Mesothelial cell of epicardium (in vitro differentiated cells): ENCODE measurements around the gene DDX41. TPM values are rescaled to one million over a fixed set of nuclear protein-coding genes. Genes with fewer than 3 reads are reported as not detected.

Experiments used
- DNase-seq, 2 experiments: peaks; one replicate each; pipeline ENCODE4 v3.0.0; 2021; ENCODE audit warnings: low spot score in 2 of 2; ENCODE audit not compliant: unreplicated experiment in 2 of 2
- H3K27ac Mint-ChIP-seq: 2 replicates; pipeline ENCODE4 v1.8.0; 2021; ENCODE audit warnings: mixed read lengths
- H3K27me3 Mint-ChIP-seq: 2 replicates; pipeline ENCODE4 v1.8.0; 2021; ENCODE audit warnings: low read depth, mixed read lengths
- H3K36me3 Mint-ChIP-seq: 2 replicates; pipeline ENCODE4 v1.8.0; 2021; ENCODE audit warnings: mixed read lengths
- H3K4me1 Mint-ChIP-seq: 2 replicates; pipeline ENCODE4 v1.8.0; 2021; ENCODE audit warnings: mixed read lengths
- H3K4me3 Mint-ChIP-seq: 2 replicates; pipeline ENCODE4 v1.8.0; 2021; ENCODE audit warnings: mild to moderate bottlenecking, moderate library complexity, mixed read lengths
- H3K9me3 Mint-ChIP-seq: 2 replicates; pipeline ENCODE4 v1.8.0; 2021; ENCODE audit warnings: mixed read lengths
- total RNA-seq: library from RNA; stranded (reverse); gene quantifications from 3 replicates; pipeline ENCODE4 v1.2.1, GENCODE V29; 2021
- TF ChIP-seq, protein P1 (sequence below): fragments of 200-600 bp; sonication (generic); IDR thresholded peaks from one replicate; pipeline ENCODE4 v1.5.0; 2021; ENCODE audit warnings: antibody characterized with exemption; ENCODE audit not compliant: unreplicated experiment

Gene DDX41
- total RNA-seq, 1 donor from 2014 or later, result 91.2 TPM

DNA sequence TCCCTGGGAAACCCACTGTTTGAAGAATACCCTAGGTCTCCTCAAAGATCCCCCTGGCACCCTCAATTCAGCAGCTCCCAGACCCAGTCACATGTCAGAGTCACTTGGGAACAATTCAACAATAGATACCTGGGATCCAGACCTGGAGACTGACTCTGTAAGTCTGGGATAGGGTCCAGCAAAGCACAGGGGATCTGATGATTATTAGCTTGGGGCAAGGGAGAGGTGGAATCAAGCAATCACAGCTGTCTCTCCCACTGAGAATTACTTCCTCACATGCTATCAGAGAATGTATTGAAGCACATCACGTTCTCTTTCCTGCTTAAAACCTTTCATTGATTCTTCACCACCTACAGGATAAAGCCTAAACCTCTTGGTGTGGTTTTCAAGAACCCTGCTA is 31.7 kb upstream of the DDX41 start:
- H3K9me3 Mint-ChIP-seq, result no peaks in the 10 kb centered on the region
- H3K4me3 Mint-ChIP-seq, result no peak overlapping the region
- DNase-seq, result no peak
- peaks cover 18% of the 10 kb centered on the region for H3K4me1 Mint-ChIP-seq
- H3K36me3 Mint-ChIP-seq, result peaks cover 2% of the 10 kb centered on the region
- H3K27me3 Mint-ChIP-seq, result no peaks in the 10 kb centered on the region
- TF ChIP-seq, protein P1, sequence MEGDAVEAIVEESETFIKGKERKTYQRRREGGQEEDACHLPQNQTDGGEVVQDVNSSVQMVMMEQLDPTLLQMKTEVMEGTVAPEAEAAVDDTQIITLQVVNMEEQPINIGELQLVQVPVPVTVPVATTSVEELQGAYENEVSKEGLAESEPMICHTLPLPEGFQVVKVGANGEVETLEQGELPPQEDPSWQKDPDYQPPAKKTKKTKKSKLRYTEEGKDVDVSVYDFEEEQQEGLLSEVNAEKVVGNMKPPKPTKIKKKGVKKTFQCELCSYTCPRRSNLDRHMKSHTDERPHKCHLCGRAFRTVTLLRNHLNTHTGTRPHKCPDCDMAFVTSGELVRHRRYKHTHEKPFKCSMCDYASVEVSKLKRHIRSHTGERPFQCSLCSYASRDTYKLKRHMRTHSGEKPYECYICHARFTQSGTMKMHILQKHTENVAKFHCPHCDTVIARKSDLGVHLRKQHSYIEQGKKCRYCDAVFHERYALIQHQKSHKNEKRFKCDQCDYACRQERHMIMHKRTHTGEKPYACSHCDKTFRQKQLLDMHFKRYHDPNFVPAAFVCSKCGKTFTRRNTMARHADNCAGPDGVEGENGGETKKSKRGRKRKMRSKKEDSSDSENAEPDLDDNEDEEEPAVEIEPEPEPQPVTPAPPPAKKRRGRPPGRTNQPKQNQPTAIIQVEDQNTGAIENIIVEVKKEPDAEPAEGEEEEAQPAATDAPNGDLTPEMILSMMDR, result no peak
- H3K27ac Mint-ChIP-seq, result no peak overlapping the region

GRCh38 chr5:177547736-177548135 is 31.0 kb upstream of the DDX41 start:
- TF ChIP-seq, protein P1, result no peak
- Mint-ChIP-seq H3K4me1 (peaks cover 11% of the 10 kb centered on the region), H3K4me3 (no peak overlapping the region), H3K27me3 (no peaks in the 10 kb centered on the region), H3K36me3 (peaks cover 2% of the 10 kb centered on the region), H3K27ac (no peak overlapping the region), H3K9me3 (no peaks in the 10 kb centered on the region)
- no peak for DNase-seq

GRCh38 chr5:177546258-177546741 is 29.5 kb upstream of the DDX41 start:
- peaks cover 5% of the 10 kb centered on the region for H3K36me3 Mint-ChIP-seq
- no peak overlapping the region for H3K4me3 Mint-ChIP-seq
- TF ChIP-seq, protein P1, result no peak
- H3K27me3 Mint-ChIP-seq, result no peaks in the 10 kb centered on the region
- no peaks in the 10 kb centered on the region for H3K9me3 Mint-ChIP-seq
- no peak for DNase-seq
- peaks cover 2% of the 10 kb centered on the region for H3K4me1 Mint-ChIP-seq
- H3K27ac Mint-ChIP-seq, result peak overlapping the region; percentile 73

DNA sequence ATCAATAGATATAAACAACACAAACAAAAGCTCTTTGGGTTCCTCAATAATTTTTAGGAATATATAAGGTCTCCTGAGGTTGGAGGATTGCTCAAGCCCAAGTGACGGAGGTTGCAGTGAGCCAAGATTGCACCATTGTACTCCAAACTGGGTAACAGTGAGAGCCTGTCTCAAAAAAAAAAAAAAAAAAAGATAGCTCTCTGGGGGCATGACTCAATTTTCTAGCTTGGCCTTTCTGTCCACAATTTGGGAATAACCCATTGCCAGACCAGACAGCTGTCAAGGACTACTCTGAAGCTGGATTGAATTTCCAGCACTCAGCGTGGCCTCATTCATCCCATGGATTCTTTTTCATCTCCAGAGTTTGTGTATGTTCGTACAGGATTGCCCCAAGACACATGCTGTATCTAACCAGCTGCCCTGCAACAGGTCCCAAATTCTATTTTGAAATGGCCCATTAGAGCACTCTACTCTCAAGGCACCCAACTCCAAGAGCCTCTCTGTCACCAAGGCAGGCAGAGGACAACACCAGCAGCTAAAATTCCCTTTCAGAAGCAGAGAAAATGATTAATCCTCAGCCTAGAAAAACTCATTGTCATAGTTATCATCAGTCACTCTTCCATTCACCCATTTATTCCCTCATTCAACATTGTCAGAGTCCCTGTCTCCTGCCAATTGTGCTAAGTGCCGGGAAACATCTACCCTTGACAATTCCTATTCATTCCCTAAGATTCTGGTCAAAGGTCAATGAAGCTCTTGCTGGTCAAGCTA is 28.9 kb upstream of the DDX41 start:
- no peak for DNase-seq
- peaks cover 2% of the 10 kb centered on the region for H3K4me1 Mint-ChIP-seq
- H3K4me3 Mint-ChIP-seq, result no peak overlapping the region
- H3K36me3 Mint-ChIP-seq, result peaks cover 5% of the 10 kb centered on the region
- no peak overlapping the region for H3K27ac Mint-ChIP-seq
- H3K27me3 Mint-ChIP-seq, result no peaks in the 10 kb centered on the region
- no peaks in the 10 kb centered on the region for H3K9me3 Mint-ChIP-seq
- TF ChIP-seq, protein P1, result no peak

GRCh38 chr5:177542816-177543465 is 26.2 kb upstream of the DDX41 start:
- TF ChIP-seq, protein P1, result no peak
- no peak overlapping the region for H3K4me3 Mint-ChIP-seq
- no peak for DNase-seq
- peaks cover 2% of the 10 kb centered on the region for H3K4me1 Mint-ChIP-seq
- H3K9me3 Mint-ChIP-seq, result no peaks in the 10 kb centered on the region
- H3K36me3 Mint-ChIP-seq, result peaks cover 8% of the 10 kb centered on the region
- no peak overlapping the region for H3K27ac Mint-ChIP-seq
- H3K27me3 Mint-ChIP-seq, result no peaks in the 10 kb centered on the region
